ENCODE measurements around the gene GPR132.

The GPR132 gene

DNA sequence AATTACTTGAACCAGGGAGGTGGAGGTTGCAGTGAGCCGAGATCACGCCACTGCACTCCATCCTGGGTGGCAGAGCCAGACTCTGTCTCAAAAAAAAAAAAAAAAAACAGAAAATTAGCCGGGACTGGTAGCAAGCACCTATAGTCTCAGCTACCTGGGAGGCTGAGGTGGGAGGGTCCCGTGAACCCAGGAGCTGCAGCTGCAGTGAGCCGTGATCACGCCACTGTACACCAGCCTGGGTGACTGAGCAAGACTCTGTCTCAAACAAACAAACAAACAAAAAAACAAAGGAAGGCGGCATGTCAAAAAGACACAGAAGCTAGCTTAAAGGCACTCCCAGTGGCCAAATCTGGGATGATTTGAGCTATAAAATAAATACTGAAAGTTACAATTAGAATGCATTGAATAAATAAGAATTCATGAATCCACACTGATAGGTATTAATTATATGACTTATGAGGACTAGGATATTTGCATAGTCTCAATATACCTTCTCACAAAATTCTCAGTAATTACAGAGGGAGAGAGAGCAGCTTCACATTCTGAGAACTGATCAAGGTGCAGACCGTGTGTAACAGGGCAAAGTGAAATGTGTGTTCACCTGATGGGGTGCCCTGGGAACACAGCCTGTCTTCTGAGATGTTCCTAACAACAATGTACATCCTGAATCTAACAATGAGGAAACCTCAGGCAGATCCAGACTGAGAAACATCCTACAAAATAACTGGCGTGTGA lies 42.7 kb upstream of the GPR132 start:
- no peaks in the 10 kb centered on the region for H3F3A ChIP-seq (ENCODE audit: insufficient read depth, low read length)
- H3K4me3 ChIP-seq (ENCODE audit: low read depth, low read length, poor library complexity, severe bottlenecking) = no peak overlapping the region
- H3K27ac ChIP-seq (ENCODE audit: low read depth, low read length, poor library complexity, severe bottlenecking) = no peak overlapping the region
- H4K20me1 ChIP-seq (ENCODE audit: insufficient read depth, low read length) = no peaks in the 10 kb centered on the region
- H3K4me1 ChIP-seq (ENCODE audit: insufficient read depth, low read length, severe bottlenecking) = no peaks in the 10 kb centered on the region
- H3K27me3 ChIP-seq (ENCODE audit: insufficient read depth, low read length) = no peaks in the 10 kb centered on the region
- no peaks in the 10 kb centered on the region for H3K79me2 ChIP-seq (ENCODE audit: insufficient read depth, low read length)
- no peaks in the 10 kb centered on the region for H3K9me2 ChIP-seq (ENCODE audit: low read depth, low read length)
- no peak overlapping the region for H2AFZ ChIP-seq (ENCODE audit: low read length)
- H3K36me3 ChIP-seq (ENCODE audit: insufficient read depth, low read length) = no peaks in the 10 kb centered on the region
- H3K9ac ChIP-seq (ENCODE audit: low read length) = no peak overlapping the region
- no peak overlapping the region for H3K4me2 ChIP-seq (ENCODE audit: low read length)
- TF ChIP-seq, protein P1, sequence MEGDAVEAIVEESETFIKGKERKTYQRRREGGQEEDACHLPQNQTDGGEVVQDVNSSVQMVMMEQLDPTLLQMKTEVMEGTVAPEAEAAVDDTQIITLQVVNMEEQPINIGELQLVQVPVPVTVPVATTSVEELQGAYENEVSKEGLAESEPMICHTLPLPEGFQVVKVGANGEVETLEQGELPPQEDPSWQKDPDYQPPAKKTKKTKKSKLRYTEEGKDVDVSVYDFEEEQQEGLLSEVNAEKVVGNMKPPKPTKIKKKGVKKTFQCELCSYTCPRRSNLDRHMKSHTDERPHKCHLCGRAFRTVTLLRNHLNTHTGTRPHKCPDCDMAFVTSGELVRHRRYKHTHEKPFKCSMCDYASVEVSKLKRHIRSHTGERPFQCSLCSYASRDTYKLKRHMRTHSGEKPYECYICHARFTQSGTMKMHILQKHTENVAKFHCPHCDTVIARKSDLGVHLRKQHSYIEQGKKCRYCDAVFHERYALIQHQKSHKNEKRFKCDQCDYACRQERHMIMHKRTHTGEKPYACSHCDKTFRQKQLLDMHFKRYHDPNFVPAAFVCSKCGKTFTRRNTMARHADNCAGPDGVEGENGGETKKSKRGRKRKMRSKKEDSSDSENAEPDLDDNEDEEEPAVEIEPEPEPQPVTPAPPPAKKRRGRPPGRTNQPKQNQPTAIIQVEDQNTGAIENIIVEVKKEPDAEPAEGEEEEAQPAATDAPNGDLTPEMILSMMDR (IDR thresholded peaks at IDR 0.05; ENCODE audit: low read length) = no peak
- no peak for TF ChIP-seq EZH2 (IDR thresholded peaks at IDR 0.05; ENCODE audit: borderline replicate concordance, low read length)
- no peaks in the 10 kb centered on the region for H3K9me3 ChIP-seq (ENCODE audit: low read length)

DNA sequence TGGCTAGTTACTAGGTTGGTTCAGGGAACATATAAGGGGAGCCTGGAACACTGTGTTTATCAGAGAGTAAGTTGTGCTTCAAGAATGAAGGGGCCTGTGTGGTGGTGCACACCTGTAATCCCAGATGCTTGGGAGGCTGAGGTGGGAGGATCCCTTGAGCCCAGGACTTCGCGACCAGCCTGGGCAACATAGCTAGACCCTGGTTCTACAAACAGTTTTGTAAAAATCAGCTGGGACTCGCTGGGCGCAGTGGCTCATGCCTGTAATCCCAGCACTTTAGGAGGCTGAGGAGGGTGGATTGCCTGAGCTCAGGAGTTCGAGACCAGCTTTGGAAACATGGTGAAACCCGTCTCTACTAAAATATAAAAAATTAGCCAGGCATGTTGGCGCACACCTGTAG lies 42.1 kb upstream of the GPR132 start:
- no peaks in the 10 kb centered on the region for H3K9me2 ChIP-seq (ENCODE audit: low read depth, low read length)
- H4K20me1 ChIP-seq (ENCODE audit: insufficient read depth, low read length) = no peaks in the 10 kb centered on the region
- no peak overlapping the region for H3K4me3 ChIP-seq (ENCODE audit: low read depth, low read length, poor library complexity, severe bottlenecking)
- no peaks in the 10 kb centered on the region for H3K79me2 ChIP-seq (ENCODE audit: insufficient read depth, low read length)
- H3K4me2 ChIP-seq (ENCODE audit: low read length) = no peak overlapping the region
- no peaks in the 10 kb centered on the region for H3F3A ChIP-seq (ENCODE audit: insufficient read depth, low read length)
- no peaks in the 10 kb centered on the region for H3K36me3 ChIP-seq (ENCODE audit: insufficient read depth, low read length)
- no peak overlapping the region for H3K9ac ChIP-seq (ENCODE audit: low read length)
- no peak overlapping the region for H3K27ac ChIP-seq (ENCODE audit: low read depth, low read length, poor library complexity, severe bottlenecking)
- no peak for TF ChIP-seq EZH2 (IDR thresholded peaks at IDR 0.05; ENCODE audit: borderline replicate concordance, low read length)
- no peaks in the 10 kb centered on the region for H3K9me3 ChIP-seq (ENCODE audit: low read length)
- H3K27me3 ChIP-seq (ENCODE audit: insufficient read depth, low read length) = no peaks in the 10 kb centered on the region
- H3K4me1 ChIP-seq (ENCODE audit: insufficient read depth, low read length, severe bottlenecking) = no peaks in the 10 kb centered on the region
- no peak overlapping the region for H2AFZ ChIP-seq (ENCODE audit: low read length)

DNA sequence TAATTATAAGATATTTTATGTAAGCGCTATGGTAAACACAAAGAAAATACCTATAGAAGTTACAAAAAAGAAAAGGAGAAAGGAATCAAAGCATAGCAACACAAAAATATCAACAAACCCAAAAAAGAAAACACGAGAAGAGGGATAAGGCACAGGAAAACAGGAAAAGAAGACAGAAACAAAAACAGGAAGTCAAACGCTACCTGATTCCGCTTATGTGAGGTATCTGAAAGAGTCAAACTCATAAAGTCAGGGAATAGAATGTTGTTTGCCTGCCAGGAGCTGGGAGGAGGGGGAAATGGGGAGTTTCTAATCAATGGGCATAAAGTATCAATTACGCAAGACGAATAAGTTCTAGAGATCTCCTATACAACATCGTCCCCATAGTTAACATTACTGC lies 39.9 kb upstream of the GPR132 start:
- Histone ChIP-seq H3F3A (ENCODE audit: insufficient read depth, low read length) (no peaks in the 10 kb centered on the region), H3K79me2 (ENCODE audit: insufficient read depth, low read length) (no peaks in the 10 kb centered on the region), H3K9ac (ENCODE audit: low read length) (no peak overlapping the region), H3K4me3 (ENCODE audit: low read depth, low read length, poor library complexity, severe bottlenecking) (no peak overlapping the region), H3K4me2 (ENCODE audit: low read length) (no peak overlapping the region), H3K9me3 (ENCODE audit: low read length) (no peaks in the 10 kb centered on the region), H3K27me3 (ENCODE audit: insufficient read depth, low read length) (peaks cover 6% of the 10 kb centered on the region; the same call in 1 of the 2 replicates), H2AFZ (ENCODE audit: low read length) (no peak overlapping the region), H3K9me2 (ENCODE audit: low read depth, low read length) (no peaks in the 10 kb centered on the region), H3K36me3 (ENCODE audit: insufficient read depth, low read length) (no peaks in the 10 kb centered on the region; the same call in 1 of the 2 replicates), H3K27ac (ENCODE audit: low read depth, low read length, poor library complexity, severe bottlenecking) (no peak overlapping the region), H4K20me1 (ENCODE audit: insufficient read depth, low read length) (no peaks in the 10 kb centered on the region), H3K4me1 (ENCODE audit: insufficient read depth, low read length, severe bottlenecking) (no peaks in the 10 kb centered on the region)
- TF ChIP-seq EZH2 (IDR thresholded peaks at IDR 0.05; ENCODE audit: borderline replicate concordance, low read length) = no peak
- TF ChIP-seq, protein P1 (IDR thresholded peaks at IDR 0.05; ENCODE audit: low read length) = no peak

DNA sequence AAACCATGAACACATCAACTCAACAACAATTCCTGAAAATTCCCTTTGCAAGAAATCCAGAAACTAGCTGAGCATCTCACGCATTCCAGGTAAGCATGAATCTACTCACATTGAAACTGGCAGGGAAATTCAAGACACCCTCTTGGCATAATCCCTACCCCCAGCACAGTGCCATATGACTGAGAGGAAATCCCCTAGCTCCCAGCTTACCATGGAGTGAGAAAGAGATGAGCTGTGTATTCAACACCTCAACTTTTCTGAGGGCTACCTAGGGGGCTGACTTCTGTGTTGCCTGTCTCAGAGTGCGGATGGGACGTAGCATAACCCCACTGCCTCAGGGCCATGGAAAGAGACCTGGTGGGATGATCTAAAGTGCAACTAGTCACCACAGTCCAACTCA lies 37.7 kb upstream of the GPR132 start:
- H4K20me1 ChIP-seq (ENCODE audit: insufficient read depth, low read length) = no peaks in the 10 kb centered on the region
- TF ChIP-seq EZH2 (IDR thresholded peaks at IDR 0.05; ENCODE audit: borderline replicate concordance, low read length) = no peak
- TF ChIP-seq, protein P1 (IDR thresholded peaks at IDR 0.05; ENCODE audit: low read length) = no peak
- H3K79me2 ChIP-seq (ENCODE audit: insufficient read depth, low read length) = no peaks in the 10 kb centered on the region
- no peak overlapping the region for H3K27ac ChIP-seq (ENCODE audit: low read depth, low read length, poor library complexity, severe bottlenecking)
- H3K4me1 ChIP-seq (ENCODE audit: insufficient read depth, low read length, severe bottlenecking) = no peaks in the 10 kb centered on the region
- peaks cover 15% of the 10 kb centered on the region; the same call in 1 of the 2 replicates for H3K27me3 ChIP-seq (ENCODE audit: insufficient read depth, low read length)
- peaks cover 6% of the 10 kb centered on the region for H3K9me3 ChIP-seq (ENCODE audit: low read length)
- no peaks in the 10 kb centered on the region; the same call in 1 of the 2 replicates for H3K36me3 ChIP-seq (ENCODE audit: insufficient read depth, low read length)
- no peaks in the 10 kb centered on the region for H3F3A ChIP-seq (ENCODE audit: insufficient read depth, low read length)
- no peaks in the 10 kb centered on the region for H3K9me2 ChIP-seq (ENCODE audit: low read depth, low read length)
- no peak overlapping the region for H3K4me2 ChIP-seq (ENCODE audit: low read length)
- H2AFZ ChIP-seq (ENCODE audit: low read length) = no peak overlapping the region
- H3K4me3 ChIP-seq (ENCODE audit: low read depth, low read length, poor library complexity, severe bottlenecking) = no peak overlapping the region
- no peak overlapping the region for H3K9ac ChIP-seq (ENCODE audit: low read length)

All from OCI-LY1 (cell line).